Ishikawa (cell line): ENCODE measurements around the gene MESP2.

Experiments
- RAD21 ChIP-seq: IDR thresholded peaks from 2 replicates; pipeline ENCODE4 v1.6.1; 2012; ENCODE audit warnings: low read depth
- TAF1 ChIP-seq: IDR thresholded peaks from 2 replicates; pipeline ENCODE4 v1.6.1; 2012; ENCODE audit warnings: low read depth, mild to moderate bottlenecking

GRCh38 chr15:89776274-89777072, at the start of gene MESP2:
- TF ChIP-seq TAF1 = no peak
- no peak for TF ChIP-seq RAD21
